GM20000 (cell line): ENCODE data around the gene CACNA1D.

Source experiments
- DNase-seq: peaks from one replicate; pipeline ENCODE4 v3.0.0; 2012; ENCODE audit warnings: low spot score
- TF ChIP-seq, protein P1 (sequence below): IDR thresholded peaks from 2 replicates; pipeline ENCODE4 v1.5.1; 2012; ENCODE audit warnings: mild to moderate bottlenecking, control low read depth; ENCODE audit errors: extremely low read depth, missing control alignments

CACNA1D gene

DNA sequence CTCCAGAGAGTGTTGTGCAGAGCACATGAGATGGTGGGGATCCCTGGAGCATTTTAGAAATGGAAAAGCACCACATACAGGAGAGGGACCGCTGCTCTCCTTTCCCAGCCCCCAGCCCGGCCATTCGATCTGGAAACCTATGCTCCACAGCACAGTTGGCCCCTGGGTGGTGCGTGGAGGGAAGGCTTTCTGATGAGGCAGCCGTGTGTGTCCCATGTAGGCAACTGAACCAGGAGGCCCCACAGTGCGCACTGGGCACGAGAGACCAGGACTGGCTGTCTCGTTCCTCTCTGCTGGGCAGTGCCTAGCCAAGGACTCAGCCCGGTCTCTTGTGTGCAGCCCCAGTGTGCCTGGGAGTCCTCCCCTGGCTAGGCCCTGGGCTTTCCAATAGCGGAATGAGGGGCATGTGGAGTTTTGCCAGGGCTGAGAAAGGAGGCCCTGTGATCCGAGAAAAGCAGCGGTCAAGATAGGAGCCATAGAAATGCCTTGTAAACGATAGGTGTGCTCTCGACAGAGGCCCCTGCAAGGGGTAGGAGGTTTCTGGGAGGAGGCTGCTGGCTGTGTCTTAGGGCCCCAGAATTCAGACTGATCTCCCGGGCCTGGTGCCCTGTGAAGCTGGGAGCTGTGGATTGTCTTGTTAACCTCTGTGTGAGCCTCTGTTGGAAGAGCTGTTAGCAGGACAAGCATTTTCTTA, 312.9 kb downstream of the CACNA1D start:
- TF ChIP-seq, protein P1, sequence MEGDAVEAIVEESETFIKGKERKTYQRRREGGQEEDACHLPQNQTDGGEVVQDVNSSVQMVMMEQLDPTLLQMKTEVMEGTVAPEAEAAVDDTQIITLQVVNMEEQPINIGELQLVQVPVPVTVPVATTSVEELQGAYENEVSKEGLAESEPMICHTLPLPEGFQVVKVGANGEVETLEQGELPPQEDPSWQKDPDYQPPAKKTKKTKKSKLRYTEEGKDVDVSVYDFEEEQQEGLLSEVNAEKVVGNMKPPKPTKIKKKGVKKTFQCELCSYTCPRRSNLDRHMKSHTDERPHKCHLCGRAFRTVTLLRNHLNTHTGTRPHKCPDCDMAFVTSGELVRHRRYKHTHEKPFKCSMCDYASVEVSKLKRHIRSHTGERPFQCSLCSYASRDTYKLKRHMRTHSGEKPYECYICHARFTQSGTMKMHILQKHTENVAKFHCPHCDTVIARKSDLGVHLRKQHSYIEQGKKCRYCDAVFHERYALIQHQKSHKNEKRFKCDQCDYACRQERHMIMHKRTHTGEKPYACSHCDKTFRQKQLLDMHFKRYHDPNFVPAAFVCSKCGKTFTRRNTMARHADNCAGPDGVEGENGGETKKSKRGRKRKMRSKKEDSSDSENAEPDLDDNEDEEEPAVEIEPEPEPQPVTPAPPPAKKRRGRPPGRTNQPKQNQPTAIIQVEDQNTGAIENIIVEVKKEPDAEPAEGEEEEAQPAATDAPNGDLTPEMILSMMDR: no peak
- no peak for DNase-seq

DNA sequence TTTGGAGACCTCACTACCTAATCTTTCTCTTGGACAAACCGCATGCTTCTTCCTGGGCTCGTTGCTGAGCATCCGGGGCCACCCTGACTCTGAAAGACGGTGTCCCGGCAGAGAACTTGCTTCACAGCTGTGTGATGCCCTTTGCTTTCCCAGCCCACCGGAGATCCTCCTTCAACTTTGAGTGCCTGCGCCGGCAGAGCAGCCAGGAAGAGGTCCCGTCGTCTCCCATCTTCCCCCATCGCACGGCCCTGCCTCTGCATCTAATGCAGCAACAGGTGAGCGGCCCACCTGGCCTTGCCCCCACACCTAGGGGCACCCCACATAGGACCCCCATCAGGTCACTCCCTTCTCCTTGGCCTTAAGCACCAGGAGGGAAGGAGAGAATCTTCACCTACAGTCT, 314.1 kb downstream of the CACNA1D start:
- no peak for DNase-seq
- TF ChIP-seq, protein P1: no peak

DNA sequence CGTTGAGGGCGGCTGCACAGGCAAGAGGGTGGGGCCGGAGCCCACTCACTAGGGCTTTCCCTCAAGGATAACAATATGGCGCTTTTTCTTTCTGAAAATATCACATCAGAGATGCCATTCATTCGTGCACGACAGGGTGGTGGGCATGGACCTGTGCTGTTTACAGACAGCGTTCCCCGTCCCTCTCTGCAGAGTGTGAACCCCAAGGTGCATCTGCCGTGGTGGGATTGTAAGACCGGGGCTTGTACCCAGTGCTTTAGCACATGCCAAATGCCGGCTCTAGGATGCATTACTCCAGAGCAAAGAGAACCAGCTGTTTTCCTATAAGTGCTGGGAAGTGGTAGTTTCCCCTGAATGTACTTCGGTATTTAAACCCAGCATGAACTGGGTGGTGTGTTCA, 314.9 kb downstream of the CACNA1D start:
- no peak for DNase-seq
- TF ChIP-seq, protein P1: no peak

DNA sequence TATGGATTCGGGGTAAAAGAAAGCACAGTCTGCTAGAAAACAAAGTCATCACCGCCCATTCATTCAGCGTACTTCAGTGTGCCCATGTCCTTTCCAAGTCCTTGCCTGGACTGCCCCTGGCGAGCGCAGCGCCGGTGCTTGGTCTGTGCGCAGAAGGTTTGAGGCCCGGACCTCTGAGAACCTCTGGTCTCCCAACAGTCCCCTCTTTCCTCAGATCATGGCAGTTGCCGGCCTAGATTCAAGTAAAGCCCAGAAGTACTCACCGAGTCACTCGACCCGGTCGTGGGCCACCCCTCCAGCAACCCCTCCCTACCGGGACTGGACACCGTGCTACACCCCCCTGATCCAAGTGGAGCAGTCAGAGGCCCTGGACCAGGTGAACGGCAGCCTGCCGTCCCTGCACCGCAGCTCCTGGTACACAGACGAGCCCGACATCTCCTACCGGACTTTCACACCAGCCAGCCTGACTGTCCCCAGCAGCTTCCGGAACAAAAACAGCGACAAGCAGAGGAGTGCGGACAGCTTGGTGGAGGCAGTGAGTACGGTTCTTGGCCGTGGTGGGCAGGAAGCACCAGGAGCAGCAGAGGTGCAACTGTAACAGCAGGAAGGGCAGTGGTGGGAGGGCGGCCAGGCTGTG, 315.5 kb downstream of the CACNA1D start:
- DNase-seq: no peak
- TF ChIP-seq, protein P1: no peak

DNA sequence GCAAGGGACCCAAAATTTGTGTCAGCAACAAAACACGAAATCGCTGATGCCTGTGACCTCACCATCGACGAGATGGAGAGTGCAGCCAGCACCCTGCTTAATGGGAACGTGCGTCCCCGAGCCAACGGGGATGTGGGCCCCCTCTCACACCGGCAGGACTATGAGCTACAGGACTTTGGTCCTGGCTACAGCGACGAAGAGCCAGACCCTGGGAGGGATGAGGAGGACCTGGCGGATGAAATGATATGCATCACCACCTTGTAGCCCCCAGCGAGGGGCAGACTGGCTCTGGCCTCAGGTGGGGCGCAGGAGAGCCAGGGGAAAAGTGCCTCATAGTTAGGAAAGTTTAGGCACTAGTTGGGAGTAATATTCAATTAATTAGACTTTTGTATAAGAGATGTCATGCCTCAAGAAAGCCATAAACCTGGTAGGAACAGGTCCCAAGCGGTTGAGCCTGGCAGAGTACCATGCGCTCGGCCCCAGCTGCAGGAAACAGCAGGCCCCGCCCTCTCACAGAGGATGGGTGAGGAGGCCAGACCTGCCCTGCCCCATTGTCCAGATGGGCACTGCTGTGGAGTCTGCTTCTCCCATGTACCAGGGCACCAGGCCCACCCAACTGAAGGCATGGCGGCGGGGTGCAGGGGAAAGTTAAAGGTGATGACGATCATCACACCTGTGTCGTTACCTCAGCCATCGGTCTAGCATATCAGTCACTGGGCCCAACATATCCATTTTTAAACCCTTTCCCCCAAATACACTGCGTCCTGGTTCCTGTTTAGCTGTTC, 316.9 kb downstream of the CACNA1D start:
- TF ChIP-seq, protein P1: no peak
- no peak for DNase-seq

DNA sequence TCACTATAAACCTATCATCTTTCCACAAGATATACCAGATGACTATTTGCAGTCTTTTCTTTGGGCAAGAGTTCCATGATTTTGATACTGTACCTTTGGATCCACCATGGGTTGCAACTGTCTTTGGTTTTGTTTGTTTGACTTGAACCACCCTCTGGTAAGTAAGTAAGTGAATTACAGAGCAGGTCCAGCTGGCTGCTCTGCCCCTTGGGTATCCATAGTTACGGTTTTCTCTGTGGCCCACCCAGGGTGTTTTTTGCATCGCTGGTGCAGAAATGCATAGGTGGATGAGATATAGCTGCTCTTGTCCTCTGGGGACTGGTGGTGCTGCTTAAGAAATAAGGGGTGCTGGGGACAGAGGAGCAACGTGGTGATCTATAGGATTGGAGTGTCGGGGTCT, 318.0 kb downstream of the CACNA1D start:
- TF ChIP-seq, protein P1: no peak
- DNase-seq: no peak

DNA sequence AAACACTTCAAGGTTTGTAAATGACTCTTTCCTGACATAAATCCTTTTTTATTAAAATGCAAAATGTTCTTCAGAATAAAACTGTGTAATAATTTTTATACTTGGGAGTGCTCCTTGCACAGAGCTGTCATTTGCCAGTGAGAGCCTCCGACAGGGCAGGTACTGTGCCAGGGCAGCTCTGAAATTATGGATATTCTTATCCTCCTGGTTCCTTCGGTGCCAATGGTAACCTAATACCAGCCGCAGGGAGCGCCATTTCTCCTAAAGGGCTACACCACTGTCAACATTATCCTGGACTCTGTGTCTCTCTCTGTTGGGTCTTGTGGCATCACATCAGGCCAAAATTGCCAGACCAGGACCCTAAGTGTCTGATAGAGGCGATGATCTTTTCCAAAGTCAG, 318.8 kb downstream of the CACNA1D start:
- TF ChIP-seq, protein P1: no peak

More for the DNA sequence above, 318.8 kb downstream of the CACNA1D start:
- DNase-seq: no peak
